Erythroblast (primary cell): ENCODE results near the gene COL24A1.

Experiments used
- GATA1 ChIP-seq: IDR thresholded peaks from 2 replicates; pipeline ENCODE4 v1.6.1; 2011; ENCODE audit warnings: low read depth, mild to moderate bottlenecking, control low read depth, low read length, moderate library complexity
- POLR2A ChIP-seq: IDR thresholded peaks from 2 replicates; pipeline ENCODE4 v1.6.1; 2011; ENCODE audit warnings: mild to moderate bottlenecking, low read length

- TF ChIP-seq GATA1 (no peak), POLR2A (no peak)
Measured at GRCh38 chr1:85816606-85817005, 340.0 kb downstream of the COL24A1 start.
